Measurements from ENCODE around the gene ERFL. TPM values are rescaled to one million over a fixed set of nuclear protein-coding genes. Genes with fewer than 3 reads are reported as not detected.

Gene ERFL
- total and polyA plus RNA-seq, 10 donors, result 0.46 to 3.0 (median 2.1) TPM

GRCh38 chr19:41951686-41952172 is 23.5 kb upstream of the ERFL start:
- TF ChIP-seq POLR2AphosphoS5 (IDR thresholded peaks at IDR 0.05), result peak; percentile 54 to 72 (median 65)
- TF ChIP-seq POLR2A (IDR thresholded peaks at IDR 0.05), result no peak
- peak; percentile 95 to 99 (median 98) for TF ChIP-seq CTCF (IDR thresholded peaks at IDR 0.05 in 8 of 11, conservative IDR thresholded peaks at IDR 0.05 in 3 of 11)
- intact Hi-C loops (cut with DNase I; ENCODE audit: low total_unique reads), result no loop called here
- H3K9me3 ChIP-seq, result no peaks in the 10 kb centered on the region
- H3K27me3 ChIP-seq (replicated peaks in 1 of 7), result no peaks in the 10 kb centered on the region
- peak; percentile 94 for DNase-seq
- peaks cover 5 to 21% (median 10%) of the 10 kb centered on the region in 6 donors for H3K4me1 ChIP-seq
- no peak overlapping the region for H3K4me3 ChIP-seq
- peaks cover 0 to 27% (median 8%) of the 10 kb centered on the region in 6 donors for H3K36me3 ChIP-seq
- 4 to 7% (median 6%) methylated on average over 9 to 12 of the region's 12 CpGs for WGBS, 5 donors
- no peak overlapping the region for H3K27ac ChIP-seq

GRCh38 chr19:41947091-41947490 is 18.8 kb upstream of the ERFL start:
- H3K9me3 ChIP-seq, result no peaks in the 10 kb centered on the region
- 84 to 96% (median 90%) methylated on average over 3 of the region's 3 CpGs for WGBS, 5 donors
- H3K36me3 ChIP-seq, result no peaks in the 10 kb centered on the region
- H3K4me3 ChIP-seq, result no peak overlapping the region
- peaks cover 20 to 59% (median 38%) of the 10 kb centered on the region in 6 donors for H3K4me1 ChIP-seq
- intact Hi-C loops (cut with DNase I; ENCODE audit: low total_unique reads), result loop anchor here (5.0 kb wide), 1 partner anchor 75 kb away; no protein-coding TSS in a partner anchor
- DNase-seq, result no peak
- TF ChIP-seq POLR2A (IDR thresholded peaks at IDR 0.05) (no peak), CTCF (IDR thresholded peaks at IDR 0.05 in 8 of 11, conservative IDR thresholded peaks at IDR 0.05 in 3 of 11) (no peak), POLR2AphosphoS5 (IDR thresholded peaks at IDR 0.05) (no peak)
- H3K27me3 ChIP-seq (replicated peaks in 1 of 7), result no peaks in the 10 kb centered on the region
- peak overlapping the region in 2 of 8 donors; percentile 79 to 88 for H3K27ac ChIP-seq

DNA sequence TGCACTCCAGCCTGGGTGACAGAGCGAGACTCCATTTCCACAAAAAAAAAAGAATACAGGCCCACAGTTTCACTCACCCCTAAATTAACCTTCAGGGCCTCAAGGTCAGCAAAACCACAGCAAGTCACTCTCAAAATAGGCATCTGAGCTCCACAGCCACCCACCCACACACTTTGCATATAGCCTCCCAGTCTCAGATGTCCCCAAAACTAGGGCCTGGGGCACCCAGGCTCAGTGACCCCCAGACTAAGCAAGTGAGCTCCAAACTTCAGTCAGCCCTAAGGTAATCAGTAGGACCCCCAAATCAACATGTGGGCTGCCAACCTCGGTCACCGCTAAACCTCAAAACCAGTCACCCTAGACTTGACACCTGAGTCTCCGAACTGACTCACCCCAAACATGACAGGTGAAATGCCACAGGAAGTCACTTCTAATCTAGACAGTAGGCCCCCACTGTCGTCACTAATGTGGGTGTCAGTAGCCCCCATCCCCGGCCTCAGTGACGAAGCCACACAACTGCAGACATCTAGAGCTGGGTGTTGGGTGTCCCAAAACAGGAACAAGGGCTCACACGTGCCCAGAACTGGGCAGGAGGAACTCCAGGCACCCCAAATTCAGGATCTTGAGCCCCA is 17.0 kb upstream of the ERFL start:
- intact Hi-C loops (cut with DNase I; ENCODE audit: low total_unique reads), result loop anchor here (5.0 kb wide), 1 partner anchor 73 kb away; no protein-coding TSS in a partner anchor
- H3K27ac ChIP-seq, result peak overlapping the region; percentile 60 to 88 (median 76)

More for the DNA sequence above, 17.0 kb upstream of the ERFL start:
- Histone ChIP-seq H3K4me3 (peak overlapping the region in 1 of 8 donors; percentile 24), H3K36me3 (no peaks in the 10 kb centered on the region), H3K4me1 (peaks cover 14 to 62% (median 43%) of the 10 kb centered on the region in 6 donors), H3K9me3 (no peaks in the 10 kb centered on the region), H3K27me3 (replicated peaks in 1 of 7) (peaks cover 0 to 15% (median 11%) of the 10 kb centered on the region in 7 donors)
- 29 to 51% (median 41%) methylated on average over 7 to 8 of the region's 8 CpGs for WGBS, 5 donors
- peak; percentile 93 for DNase-seq
- no peak for TF ChIP-seq CTCF (IDR thresholded peaks at IDR 0.05 in 8 of 11, conservative IDR thresholded peaks at IDR 0.05 in 3 of 11)
- peak in 2 of 3 donors; percentile 67 to 82 for TF ChIP-seq POLR2AphosphoS5 (IDR thresholded peaks at IDR 0.05)
- TF ChIP-seq POLR2A (IDR thresholded peaks at IDR 0.05), result no peak
